Testis (tissue), 3 donors: Measurements from ENCODE around the gene DISC1. TPM values are rescaled to one million over a fixed set of nuclear protein-coding genes. Genes with fewer than 3 reads are reported as not detected.

ENCODE experiments used
- DNase-seq: peaks from one replicate; pipeline ENCODE4 v3.0.0-alpha.2; 2019
- H3K27ac ChIP-seq, 2 donors: fragments of 200-600 bp; sonication (generic); one replicate each; pipeline ENCODE4 v1.5.1; 2019
- H3K27me3 ChIP-seq: fragments of 200-600 bp; sonication (generic); one replicate; pipeline ENCODE4 v1.5.1; 2019
- H3K36me3 ChIP-seq: fragments of 200-600 bp; sonication (generic); one replicate; pipeline ENCODE4 v1.5.1; 2017; ENCODE audit warnings: low read depth; ENCODE audit errors: missing control alignments
- H3K4me1 ChIP-seq: fragments of 200-600 bp; sonication (generic); one replicate; pipeline ENCODE4 v1.5.1; 2019
- H3K4me3 ChIP-seq, 2 donors: fragments of 200-600 bp; sonication (generic); one replicate each; pipeline ENCODE4 v1.5.1; 2017 to 2019
- H3K9me3 ChIP-seq: fragments of 200-600 bp; sonication (generic); one replicate; pipeline ENCODE4 v1.5.1; 2017
- POLR2A ChIP-seq: fragments of 450-650 bp; IDR thresholded peaks from one replicate; pipeline ENCODE4 v1.6.1; 2017; ENCODE audit warnings: antibody characterized with exemption, mild to moderate bottlenecking, moderate library complexity
- whole genome bisulfite sequencing, 2 donors: methylation state at CpG; one replicate each; pipeline ENCODE4 v1.1.5; 2018; 5-methylcytosine and 5-hydroxymethylcytosine counted together
- intact Hi-C: fragments of 100-400 bp; cut with DNase I; formaldehyde crosslinking; loops from one replicate; pipeline ENCODE4 v1.15.1; 2023; ENCODE audit warnings: low total_unique reads
- polyA plus RNA-seq: library from polyadenylated mRNA; stranded (reverse); fragments of 350-450 nt; fragmentation: Illumina TruSeq; extraction: RNeasy Lipid Tissue Mini Kit (QIAGEN cat#74804); gene quantifications from one replicate; pipeline ENCODE4 v1.2.3, GENCODE V29; 2014; ENCODE audit warnings: low read depth, low replicate concordance; ENCODE audit not compliant: insufficient read depth
- total RNA-seq, 2 donors: library from RNA; depleted of rRNA; stranded (reverse); fragments of >200 nt; gene quantifications; one replicate each; pipeline ENCODE4 v1.2.3, GENCODE V29; 2016
- TF ChIP-seq, protein P1 (sequence below), 3 experiments: fragments of 450-650 bp in 2 of 3; fragments of 200-600 bp in 1 of 3; sonication (generic) in 1 of 3; IDR thresholded peaks; one replicate each; pipeline ENCODE4 v1.5.1; 2016 to 2019; ENCODE audit warnings: antibody characterized with exemption in 3 of 3, mild to moderate bottlenecking in 2 of 3, moderate library complexity in 1 of 3

Gene DISC1
- total and polyA plus RNA-seq, 3 donors from 2014 or later: 1.8 to 6.8 (median 5.7) TPM

GRCh38 chr1:231735411-231735810 lies 108.8 kb downstream of the DISC1 start:
- 67 to 78% methylated on average over 3 of the region's 3 CpGs for WGBS, 2 donors
- H3K36me3 ChIP-seq: no peaks in the 10 kb centered on the region
- no peak for DNase-seq
- H3K4me3 ChIP-seq: no peak overlapping the region
- no peaks in the 10 kb centered on the region for H3K27me3 ChIP-seq
- intact Hi-C loops: no loop called here
- no peak overlapping the region for H3K27ac ChIP-seq
- no peaks in the 10 kb centered on the region for H3K4me1 ChIP-seq
- H3K9me3 ChIP-seq: no peaks in the 10 kb centered on the region
- TF ChIP-seq, protein P1, sequence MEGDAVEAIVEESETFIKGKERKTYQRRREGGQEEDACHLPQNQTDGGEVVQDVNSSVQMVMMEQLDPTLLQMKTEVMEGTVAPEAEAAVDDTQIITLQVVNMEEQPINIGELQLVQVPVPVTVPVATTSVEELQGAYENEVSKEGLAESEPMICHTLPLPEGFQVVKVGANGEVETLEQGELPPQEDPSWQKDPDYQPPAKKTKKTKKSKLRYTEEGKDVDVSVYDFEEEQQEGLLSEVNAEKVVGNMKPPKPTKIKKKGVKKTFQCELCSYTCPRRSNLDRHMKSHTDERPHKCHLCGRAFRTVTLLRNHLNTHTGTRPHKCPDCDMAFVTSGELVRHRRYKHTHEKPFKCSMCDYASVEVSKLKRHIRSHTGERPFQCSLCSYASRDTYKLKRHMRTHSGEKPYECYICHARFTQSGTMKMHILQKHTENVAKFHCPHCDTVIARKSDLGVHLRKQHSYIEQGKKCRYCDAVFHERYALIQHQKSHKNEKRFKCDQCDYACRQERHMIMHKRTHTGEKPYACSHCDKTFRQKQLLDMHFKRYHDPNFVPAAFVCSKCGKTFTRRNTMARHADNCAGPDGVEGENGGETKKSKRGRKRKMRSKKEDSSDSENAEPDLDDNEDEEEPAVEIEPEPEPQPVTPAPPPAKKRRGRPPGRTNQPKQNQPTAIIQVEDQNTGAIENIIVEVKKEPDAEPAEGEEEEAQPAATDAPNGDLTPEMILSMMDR (IDR thresholded peaks at IDR 0.05): no peak
- no peak for TF ChIP-seq POLR2A

DNA sequence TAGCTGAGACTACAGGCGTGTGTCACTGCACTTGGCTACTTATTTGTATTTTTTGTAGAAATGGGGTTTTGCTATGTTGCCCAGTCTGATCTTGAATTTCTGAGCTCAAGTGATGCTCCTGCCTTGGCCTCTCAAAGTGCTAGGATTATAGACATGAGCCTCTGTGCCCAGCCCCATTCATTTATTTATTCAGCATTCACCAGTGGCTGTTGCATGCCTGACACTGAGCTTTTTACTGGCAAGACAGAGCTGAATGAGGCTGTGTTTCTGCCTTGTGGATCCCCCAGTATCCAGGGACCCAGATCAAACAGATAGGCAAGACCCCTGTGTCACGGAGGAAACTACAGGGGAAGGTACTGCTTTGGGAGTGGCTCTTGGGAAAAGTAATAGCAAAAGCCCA lies 109.4 kb downstream of the DISC1 start:
- H3K9me3 ChIP-seq: no peaks in the 10 kb centered on the region
- H3K4me1 ChIP-seq: no peaks in the 10 kb centered on the region
- H3K36me3 ChIP-seq: no peaks in the 10 kb centered on the region
- no peak for DNase-seq
- TF ChIP-seq, protein P1 (IDR thresholded peaks at IDR 0.05): no peak
- no peak for TF ChIP-seq POLR2A
- H3K27ac ChIP-seq: no peak overlapping the region
- no peak overlapping the region for H3K4me3 ChIP-seq
- 90 to 92% methylated on average over 2 of the region's 2 CpGs for WGBS, 2 donors
- intact Hi-C loops: no loop called here
- no peaks in the 10 kb centered on the region for H3K27me3 ChIP-seq

DNA sequence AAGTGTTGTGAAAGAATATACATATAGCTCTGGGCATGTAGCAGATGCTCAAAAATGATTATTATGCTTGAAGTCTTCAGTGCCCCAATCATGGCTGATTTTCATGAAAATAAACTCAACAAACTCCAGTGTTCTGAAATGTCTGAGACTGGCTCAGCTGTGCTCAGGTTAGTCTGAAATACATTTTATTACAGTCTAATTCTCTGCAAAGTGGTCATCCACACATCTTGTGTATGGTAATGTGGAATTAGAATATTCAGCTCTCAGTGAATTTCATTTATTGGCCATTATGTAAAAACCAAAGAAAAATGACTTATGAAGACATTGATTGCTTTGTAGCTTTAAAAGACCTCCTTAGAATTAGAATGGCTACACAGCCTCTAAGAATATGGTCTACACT lies 109.9 kb downstream of the DISC1 start:
- TF ChIP-seq POLR2A: no peak
- TF ChIP-seq, protein P1 (IDR thresholded peaks at IDR 0.05): no peak
- H3K27ac ChIP-seq: no peak overlapping the region
- H3K27me3 ChIP-seq: no peaks in the 10 kb centered on the region
- no peaks in the 10 kb centered on the region for H3K4me1 ChIP-seq
- intact Hi-C loops: no loop called here
- H3K4me3 ChIP-seq: no peak overlapping the region
- DNase-seq: no peak
- no peaks in the 10 kb centered on the region for H3K9me3 ChIP-seq
- H3K36me3 ChIP-seq: no peaks in the 10 kb centered on the region

GRCh38 chr1:231738554-231738953 lies 112.0 kb downstream of the DISC1 start:
- H3K9me3 ChIP-seq: no peaks in the 10 kb centered on the region
- H3K4me3 ChIP-seq: no peak overlapping the region
- 93 to 95% methylated on average over 1 of the region's 1 CpG for WGBS, 2 donors
- TF ChIP-seq, protein P1 (IDR thresholded peaks at IDR 0.05): no peak
- no peaks in the 10 kb centered on the region for H3K4me1 ChIP-seq
- intact Hi-C loops: no loop called here
- H3K36me3 ChIP-seq: no peaks in the 10 kb centered on the region
- H3K27ac ChIP-seq: no peak overlapping the region
- H3K27me3 ChIP-seq: no peaks in the 10 kb centered on the region
- DNase-seq: no peak

GRCh38 chr1:231743966-231744365 lies 117.4 kb downstream of the DISC1 start:
- TF ChIP-seq, protein P1 (IDR thresholded peaks at IDR 0.05): no peak
- no peak for TF ChIP-seq POLR2A
- no peak overlapping the region for H3K4me3 ChIP-seq
- 82 to 83% methylated on average over 4 of the region's 4 CpGs for WGBS, 2 donors
- H3K9me3 ChIP-seq: no peaks in the 10 kb centered on the region
- H3K27ac ChIP-seq: no peak overlapping the region
- no peak for DNase-seq
- H3K4me1 ChIP-seq: no peaks in the 10 kb centered on the region
- no peaks in the 10 kb centered on the region for H3K27me3 ChIP-seq
- H3K36me3 ChIP-seq: no peaks in the 10 kb centered on the region
- intact Hi-C loops: no loop called here
